ENCODE results near the gene JMJD8. TPM values are rescaled to one million over a fixed set of nuclear protein-coding genes. Genes with fewer than 3 reads are reported as not detected.

Gene JMJD8
- total RNA-seq, 1 experiment from 2014 or later, result 81.3 TPM

GRCh38 chr16:646679-647172 is 37.4 kb downstream of the JMJD8 start:
- peaks cover 42% of the 10 kb centered on the region for H3K4me1 ChIP-seq (ENCODE audit: insufficient read depth, low read length)
- no peaks in the 10 kb centered on the region for H3F3A ChIP-seq (ENCODE audit: low read length, unreplicated experiment)
- no peak overlapping the region for H3K4me2 ChIP-seq (ENCODE audit: low read length)
- H4K20me1 ChIP-seq (ENCODE audit: low read length), result no peaks in the 10 kb centered on the region
- ATAC-seq, result no peak
- peaks cover 42% of the 10 kb centered on the region for H3K79me2 ChIP-seq (ENCODE audit: low read length)
- no peak overlapping the region for H2AFZ ChIP-seq (ENCODE audit: low read length)
- H3K27ac ChIP-seq (ENCODE audit: low read length), result no peak overlapping the region
- no peaks in the 10 kb centered on the region for H3K9me3 ChIP-seq (ENCODE audit: low read length)
- no peaks in the 10 kb centered on the region for H3K9me2 ChIP-seq (replicated peaks; ENCODE audit: low read length)
- H3K9ac ChIP-seq (ENCODE audit: low read length), result no peak overlapping the region
- H3K27me3 ChIP-seq (ENCODE audit: low read length), result no peaks in the 10 kb centered on the region
- no peaks in the 10 kb centered on the region for H3K36me3 ChIP-seq (ENCODE audit: low read depth, low read length)
- no peak for TF ChIP-seq EZH2phosphoT487 (IDR thresholded peaks at IDR 0.05; ENCODE audit: borderline replicate concordance, low read length)
- TF ChIP-seq CTCF (conservative IDR thresholded peaks at IDR 0.05; ENCODE audit: low read depth, low read length), result no peak
- TF ChIP-seq EZH2 (IDR thresholded peaks at IDR 0.05; ENCODE audit: low read length, unreplicated experiment), result no peak
- ChIA-PET CTCF (no interaction called here), POLR2A (ENCODE audit: unreplicated experiment) (no interaction called here)
- no peak overlapping the region for H3K4me3 ChIP-seq (ENCODE audit: low read length)
- DNase-seq, result no peak
- no TSS peak for BruUV-seq (replicated peaks)
- intact Hi-C loops (cut with micrococcal nuclease), result no loop called here

GRCh38 chr16:645852-646678 is 38.1 kb downstream of the JMJD8 start:
- Histone ChIP-seq H3K36me3 (ENCODE audit: low read depth, low read length) (no peaks in the 10 kb centered on the region), H2AFZ (ENCODE audit: low read length) (no peak overlapping the region), H3K4me3 (ENCODE audit: low read length) (peak overlapping the region; percentile 37; the same call in 1 of the 2 replicates), H3K27ac (ENCODE audit: low read length) (peak overlapping the region; percentile 74), H4K20me1 (ENCODE audit: low read length) (no peaks in the 10 kb centered on the region), H3F3A (ENCODE audit: low read length, unreplicated experiment) (no peaks in the 10 kb centered on the region), H3K9me3 (ENCODE audit: low read length) (no peaks in the 10 kb centered on the region), H3K9ac (ENCODE audit: low read length) (no peak overlapping the region), H3K79me2 (ENCODE audit: low read length) (peaks cover 42% of the 10 kb centered on the region), H3K9me2 (replicated peaks; ENCODE audit: low read length) (no peaks in the 10 kb centered on the region), H3K27me3 (ENCODE audit: low read length) (no peaks in the 10 kb centered on the region), H3K4me2 (ENCODE audit: low read length) (peak overlapping the region; percentile 69), H3K4me1 (ENCODE audit: insufficient read depth, low read length) (peaks cover 42% of the 10 kb centered on the region)
- intact Hi-C loops (cut with micrococcal nuclease), result no loop called here
- ChIA-PET POLR2A (ENCODE audit: unreplicated experiment) (no interaction called here), CTCF (no interaction called here)
- no TSS peak for BruUV-seq (replicated peaks)
- TF ChIP-seq CTCF (conservative IDR thresholded peaks at IDR 0.05; ENCODE audit: low read depth, low read length), result no peak
- no peak for TF ChIP-seq EZH2phosphoT487 (IDR thresholded peaks at IDR 0.05; ENCODE audit: borderline replicate concordance, low read length)
- TF ChIP-seq EZH2 (IDR thresholded peaks at IDR 0.05; ENCODE audit: low read length, unreplicated experiment), result no peak
- DNase-seq (peak; percentile 52), ATAC-seq (peak; percentile 3; the same call in 1 of the 2 replicates)

- H3K4me1 ChIP-seq (ENCODE audit: insufficient read depth, low read length), result peaks cover 38% of the 10 kb centered on the region
- intact Hi-C loops (cut with micrococcal nuclease), result no loop called here
- H3F3A ChIP-seq (ENCODE audit: low read length, unreplicated experiment), result no peaks in the 10 kb centered on the region
- no peaks in the 10 kb centered on the region for H4K20me1 ChIP-seq (ENCODE audit: low read length)
- no peaks in the 10 kb centered on the region for H3K36me3 ChIP-seq (ENCODE audit: low read depth, low read length)
- H3K9me3 ChIP-seq (ENCODE audit: low read length), result no peaks in the 10 kb centered on the region
- peak overlapping the region; percentile 19; the same call in 1 of the 2 replicates for H3K27ac ChIP-seq (ENCODE audit: low read length)
- no peak overlapping the region for H3K9ac ChIP-seq (ENCODE audit: low read length)
- no peak for TF ChIP-seq CTCF (conservative IDR thresholded peaks at IDR 0.05; ENCODE audit: low read depth, low read length)
- TF ChIP-seq EZH2phosphoT487 (IDR thresholded peaks at IDR 0.05; ENCODE audit: borderline replicate concordance, low read length), result no peak
- TF ChIP-seq EZH2 (IDR thresholded peaks at IDR 0.05; ENCODE audit: low read length, unreplicated experiment), result no peak
- H3K27me3 ChIP-seq (ENCODE audit: low read length), result no peaks in the 10 kb centered on the region
- POLR2A ChIA-PET (ENCODE audit: unreplicated experiment), result interaction anchor here (0.9 kb wide), 1 partner anchor 51 kb away, joined by 5 read pairs; no protein-coding TSS in a partner anchor
- H3K4me2 ChIP-seq (ENCODE audit: low read length), result no peak overlapping the region
- no TSS peak for BruUV-seq (replicated peaks)
- H2AFZ ChIP-seq (ENCODE audit: low read length), result no peak overlapping the region
- H3K79me2 ChIP-seq (ENCODE audit: low read length), result peaks cover 42% of the 10 kb centered on the region
- no peak overlapping the region for H3K4me3 ChIP-seq (ENCODE audit: low read length)
- DNase-seq (no peak), ATAC-seq (no peak)
- CTCF ChIA-PET, result no interaction called here
- H3K9me2 ChIP-seq (replicated peaks; ENCODE audit: low read length), result no peaks in the 10 kb centered on the region
Observed at GRCh38 chr16:644556-644955, 39.6 kb downstream of the JMJD8 start.

Measured in PC-3 (cell line).